ENCODE measurements around the gene FGGY. TPM values are rescaled to one million over a fixed set of nuclear protein-coding genes. Genes with fewer than 3 reads are reported as not detected.
A peak's percentile ranks its signal among the peaks of the same experiment; 100 is the strongest.

The FGGY gene
- total RNA-seq, 1 donor from 2014 or later: 18.2 TPM

GRCh38 chr1:59355361-59355760, 58.5 kb downstream of the FGGY start:
- H3K27ac Mint-ChIP-seq: no peak overlapping the region
- TF ChIP-seq, protein P1, sequence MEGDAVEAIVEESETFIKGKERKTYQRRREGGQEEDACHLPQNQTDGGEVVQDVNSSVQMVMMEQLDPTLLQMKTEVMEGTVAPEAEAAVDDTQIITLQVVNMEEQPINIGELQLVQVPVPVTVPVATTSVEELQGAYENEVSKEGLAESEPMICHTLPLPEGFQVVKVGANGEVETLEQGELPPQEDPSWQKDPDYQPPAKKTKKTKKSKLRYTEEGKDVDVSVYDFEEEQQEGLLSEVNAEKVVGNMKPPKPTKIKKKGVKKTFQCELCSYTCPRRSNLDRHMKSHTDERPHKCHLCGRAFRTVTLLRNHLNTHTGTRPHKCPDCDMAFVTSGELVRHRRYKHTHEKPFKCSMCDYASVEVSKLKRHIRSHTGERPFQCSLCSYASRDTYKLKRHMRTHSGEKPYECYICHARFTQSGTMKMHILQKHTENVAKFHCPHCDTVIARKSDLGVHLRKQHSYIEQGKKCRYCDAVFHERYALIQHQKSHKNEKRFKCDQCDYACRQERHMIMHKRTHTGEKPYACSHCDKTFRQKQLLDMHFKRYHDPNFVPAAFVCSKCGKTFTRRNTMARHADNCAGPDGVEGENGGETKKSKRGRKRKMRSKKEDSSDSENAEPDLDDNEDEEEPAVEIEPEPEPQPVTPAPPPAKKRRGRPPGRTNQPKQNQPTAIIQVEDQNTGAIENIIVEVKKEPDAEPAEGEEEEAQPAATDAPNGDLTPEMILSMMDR (IDR thresholded peaks at IDR 0.05; ENCODE audit: unreplicated experiment): no peak
- peaks cover 12% of the 10 kb centered on the region for H3K4me1 Mint-ChIP-seq (ENCODE audit: low read depth)
- DNase-seq (ENCODE audit: low spot score, unreplicated experiment): no peak
- H3K4me3 Mint-ChIP-seq (ENCODE audit: low read depth): no peak overlapping the region
- no peaks in the 10 kb centered on the region for H3K36me3 Mint-ChIP-seq (ENCODE audit: insufficient read depth)
- no peaks in the 10 kb centered on the region for H3K27me3 Mint-ChIP-seq
- H3K9me3 Mint-ChIP-seq (ENCODE audit: low read depth): no peaks in the 10 kb centered on the region

- no peak overlapping the region for H3K27ac Mint-ChIP-seq
- TF ChIP-seq, protein P1 (IDR thresholded peaks at IDR 0.05; ENCODE audit: unreplicated experiment): no peak
- DNase-seq (ENCODE audit: low spot score, unreplicated experiment): no peak
- H3K36me3 Mint-ChIP-seq (ENCODE audit: insufficient read depth): no peaks in the 10 kb centered on the region
- H3K9me3 Mint-ChIP-seq (ENCODE audit: low read depth): no peaks in the 10 kb centered on the region
- H3K4me3 Mint-ChIP-seq (ENCODE audit: low read depth): no peak overlapping the region
- H3K27me3 Mint-ChIP-seq: no peaks in the 10 kb centered on the region
- H3K4me1 Mint-ChIP-seq (ENCODE audit: low read depth): peaks cover 16% of the 10 kb centered on the region
These were observed 59.7 kb downstream of the FGGY start for GRCh38 chr1:59356627-59357026.

DNA sequence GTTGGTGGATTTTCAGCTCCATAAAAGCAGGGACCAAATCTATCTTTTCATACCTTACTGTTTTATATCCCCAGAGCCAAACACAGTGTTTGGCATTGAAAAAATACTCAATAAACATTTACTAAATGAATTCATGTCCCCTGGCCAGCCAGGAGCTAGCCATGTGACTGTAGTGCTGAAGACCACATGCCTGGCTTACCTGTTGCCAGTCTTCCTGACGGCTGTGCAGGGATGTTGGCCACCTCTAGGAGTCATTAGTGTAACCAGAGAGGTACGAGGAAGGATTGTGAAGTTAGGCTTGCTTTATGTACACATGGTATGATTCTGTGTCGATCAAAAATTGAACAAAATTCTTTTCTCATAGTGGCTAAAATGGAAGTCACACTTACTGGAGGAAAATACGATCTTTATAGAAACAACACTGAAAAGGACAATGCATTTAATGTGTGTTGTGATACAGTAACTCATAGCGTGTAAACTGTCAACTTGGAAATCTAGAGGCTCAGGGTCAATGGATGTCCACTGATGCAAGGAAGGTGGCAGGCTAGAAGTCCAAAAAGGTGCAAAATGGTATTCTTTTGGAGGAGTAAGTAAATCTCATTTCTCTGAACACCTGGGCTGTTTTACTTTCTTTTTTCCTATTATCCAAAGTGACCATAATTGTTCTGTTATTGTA, 60.9 kb downstream of the FGGY start:
- TF ChIP-seq, protein P1 (IDR thresholded peaks at IDR 0.05; ENCODE audit: unreplicated experiment): no peak
- no peaks in the 10 kb centered on the region for H3K36me3 Mint-ChIP-seq (ENCODE audit: insufficient read depth)
- H3K27ac Mint-ChIP-seq: no peak overlapping the region
- H3K4me1 Mint-ChIP-seq (ENCODE audit: low read depth): peaks cover 16% of the 10 kb centered on the region
- DNase-seq (ENCODE audit: low spot score, unreplicated experiment): no peak
- no peaks in the 10 kb centered on the region for H3K9me3 Mint-ChIP-seq (ENCODE audit: low read depth)
- H3K27me3 Mint-ChIP-seq: no peaks in the 10 kb centered on the region
- H3K4me3 Mint-ChIP-seq (ENCODE audit: low read depth): no peak overlapping the region

DNA sequence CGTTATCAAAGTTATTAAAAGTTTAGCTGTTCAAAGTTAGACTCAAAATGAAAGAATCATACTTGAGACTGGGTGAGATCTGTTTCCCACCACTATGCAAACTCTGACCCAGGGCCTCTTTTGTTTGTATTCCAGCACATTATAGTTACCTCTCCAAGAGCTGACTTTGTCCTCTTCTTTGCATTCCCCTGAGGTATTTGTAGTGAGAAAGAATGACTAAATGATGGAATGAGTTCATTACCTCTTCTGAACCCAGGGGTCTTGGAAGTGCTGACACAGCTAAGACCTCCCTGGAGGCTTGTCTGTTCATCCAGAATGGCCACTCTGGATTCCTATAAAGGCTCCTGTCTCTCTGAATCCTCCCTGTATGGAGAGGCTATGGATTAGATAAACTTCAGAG, 62.4 kb downstream of the FGGY start:
- Mint-ChIP-seq H3K36me3 (ENCODE audit: insufficient read depth) (no peaks in the 10 kb centered on the region), H3K9me3 (ENCODE audit: low read depth) (no peaks in the 10 kb centered on the region), H3K27ac (peak overlapping the region; percentile 62), H3K4me1 (ENCODE audit: low read depth) (peaks cover 16% of the 10 kb centered on the region), H3K27me3 (no peaks in the 10 kb centered on the region), H3K4me3 (ENCODE audit: low read depth) (peak overlapping the region; percentile 17)
- no peak for DNase-seq (ENCODE audit: low spot score, unreplicated experiment)
- TF ChIP-seq, protein P1 (IDR thresholded peaks at IDR 0.05; ENCODE audit: unreplicated experiment): no peak

DNA sequence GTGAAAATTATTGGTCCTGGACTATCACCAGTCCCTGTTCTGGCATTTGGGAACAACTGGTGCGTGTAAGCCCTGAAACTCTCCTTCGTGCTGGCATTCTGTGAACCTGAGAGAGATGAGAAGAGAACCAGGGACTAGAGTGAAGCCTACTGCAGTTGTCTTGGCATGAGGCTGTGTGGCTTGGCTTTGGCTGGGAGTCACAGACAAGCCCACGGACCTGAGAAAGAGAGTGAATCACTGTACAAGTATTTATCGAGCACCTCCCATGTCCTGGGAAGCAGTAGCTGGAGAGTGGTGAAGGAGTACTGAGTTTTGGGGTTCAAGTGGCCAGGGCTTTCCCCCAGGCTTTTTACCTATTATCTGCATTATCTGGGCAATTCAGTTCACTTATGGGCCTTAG, 63.3 kb downstream of the FGGY start:
- no peak overlapping the region for H3K4me3 Mint-ChIP-seq (ENCODE audit: low read depth)
- no peak overlapping the region for H3K27ac Mint-ChIP-seq
- H3K27me3 Mint-ChIP-seq: peaks cover 6% of the 10 kb centered on the region
- TF ChIP-seq, protein P1 (IDR thresholded peaks at IDR 0.05; ENCODE audit: unreplicated experiment): no peak
- no peaks in the 10 kb centered on the region for H3K36me3 Mint-ChIP-seq (ENCODE audit: insufficient read depth)
- no peak for DNase-seq (ENCODE audit: low spot score, unreplicated experiment)
- peaks cover 13% of the 10 kb centered on the region for H3K4me1 Mint-ChIP-seq (ENCODE audit: low read depth)
- H3K9me3 Mint-ChIP-seq (ENCODE audit: low read depth): no peaks in the 10 kb centered on the region
